ENCODE data around the gene SMARCC2.

- TF ChIP-seq, protein P1, sequence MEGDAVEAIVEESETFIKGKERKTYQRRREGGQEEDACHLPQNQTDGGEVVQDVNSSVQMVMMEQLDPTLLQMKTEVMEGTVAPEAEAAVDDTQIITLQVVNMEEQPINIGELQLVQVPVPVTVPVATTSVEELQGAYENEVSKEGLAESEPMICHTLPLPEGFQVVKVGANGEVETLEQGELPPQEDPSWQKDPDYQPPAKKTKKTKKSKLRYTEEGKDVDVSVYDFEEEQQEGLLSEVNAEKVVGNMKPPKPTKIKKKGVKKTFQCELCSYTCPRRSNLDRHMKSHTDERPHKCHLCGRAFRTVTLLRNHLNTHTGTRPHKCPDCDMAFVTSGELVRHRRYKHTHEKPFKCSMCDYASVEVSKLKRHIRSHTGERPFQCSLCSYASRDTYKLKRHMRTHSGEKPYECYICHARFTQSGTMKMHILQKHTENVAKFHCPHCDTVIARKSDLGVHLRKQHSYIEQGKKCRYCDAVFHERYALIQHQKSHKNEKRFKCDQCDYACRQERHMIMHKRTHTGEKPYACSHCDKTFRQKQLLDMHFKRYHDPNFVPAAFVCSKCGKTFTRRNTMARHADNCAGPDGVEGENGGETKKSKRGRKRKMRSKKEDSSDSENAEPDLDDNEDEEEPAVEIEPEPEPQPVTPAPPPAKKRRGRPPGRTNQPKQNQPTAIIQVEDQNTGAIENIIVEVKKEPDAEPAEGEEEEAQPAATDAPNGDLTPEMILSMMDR (IDR thresholded peaks at IDR 0.05): no peak
- TF ChIP-seq POLR2A (IDR thresholded peaks at IDR 0.05) (no peak), EP300 (IDR thresholded peaks at IDR 0.05) (no peak)
Observed at GRCh38 chr12:56159482-56160192, 29.6 kb downstream of the SMARCC2 start.

Data from tibial nerve (tissue), 4 donors.